Smooth muscle cell (in vitro differentiated cells): ENCODE data around the gene PPP1R8. TPM values are rescaled to one million over a fixed set of nuclear protein-coding genes. Genes with fewer than 3 reads are reported as not detected.

Experiments
- DNase-seq: peaks from one replicate; lab custom pipeline; 2025; ENCODE audit not compliant: unreplicated experiment; lab: John Stamatoyannopoulos, UW
- H2AFZ ChIP-seq: fragments of 200-600 bp; sonication (generic); 2 replicates; pipeline ENCODE4 v1.6.0; 2016; ENCODE audit warnings: antibody characterized with exemption, low read depth, mild to moderate bottlenecking
- H3F3A ChIP-seq: fragments of 200-600 bp; sonication (generic); 2 replicates; pipeline ENCODE4 v1.6.0; 2017; ENCODE audit warnings: antibody characterized with exemption, low read depth
- H3K27ac ChIP-seq: fragments of 200-600 bp; sonication (generic); 2 replicates; pipeline ENCODE4 v1.5.1; 2016; ENCODE audit warnings: low read depth, mild to moderate bottlenecking
- H3K27me3 ChIP-seq: fragments of 200-600 bp; sonication (generic); 2 replicates; pipeline ENCODE4 v1.6.1; 2016; ENCODE audit warnings: low read depth, mild to moderate bottlenecking
- H3K36me3 ChIP-seq: fragments of 200-600 bp; sonication (generic); 2 replicates; pipeline ENCODE4 v1.5.1; 2016; ENCODE audit warnings: low read depth
- H3K4me1 ChIP-seq: fragments of 200-600 bp; sonication (generic); 2 replicates; pipeline ENCODE4 v1.5.1; 2016; ENCODE audit warnings: low read depth
- H3K4me2 ChIP-seq: fragments of 200-600 bp; sonication (generic); 2 replicates; pipeline ENCODE4 v1.6.0; 2016; ENCODE audit warnings: mild to moderate bottlenecking
- H3K4me3 ChIP-seq: fragments of 200-600 bp; sonication (generic); 2 replicates; pipeline ENCODE4 v1.5.1; 2016; ENCODE audit warnings: mild to moderate bottlenecking
- H3K79me2 ChIP-seq: fragments of 200-600 bp; sonication (generic); 2 replicates; pipeline ENCODE4 v1.6.0; 2016; ENCODE audit warnings: low read depth, mild to moderate bottlenecking
- H3K9ac ChIP-seq: fragments of 200-600 bp; sonication (generic); 2 replicates; pipeline ENCODE4 v1.6.0; 2016; ENCODE audit warnings: low read depth
- H3K9me3 ChIP-seq: fragments of 200-600 bp; sonication (generic); replicated peaks from 2 replicates; pipeline ENCODE4 v1.5.1; 2016; ENCODE audit warnings: low read depth
- H4K20me1 ChIP-seq: fragments of 200-600 bp; sonication (generic); 2 replicates; pipeline ENCODE4 v1.6.0; 2016; ENCODE audit warnings: low read depth
- CTCF ChIP-seq: fragments of 200-600 bp; sonication (generic); IDR thresholded peaks from 2 replicates; pipeline ENCODE4 v1.5.1; 2017; ENCODE audit warnings: borderline replicate concordance, mild to moderate bottlenecking, antibody characterized with exemption; ENCODE audit not compliant: insufficient read depth, poor library complexity, severe bottlenecking
- WGBS: methylation state at CpG from one replicate; pipeline ENCODE4 v1.1.7; 2016; ENCODE audit warnings: low lambda C conversion rate; 5-methylcytosine and 5-hydroxymethylcytosine counted together
- polyA plus RNA-seq: library from polyadenylated mRNA; unstranded; fragments of >200 nt; fragmentation: Nextera tagmentation; extraction: Ambion mirVana; gene quantifications from 2 replicates; pipeline ENCODE4 v1.2.1, GENCODE V29; 2016
- total RNA-seq: library from RNA; depleted of rRNA; stranded (reverse); fragments of >200 nt; gene quantifications from 2 replicates; pipeline ENCODE4 v1.2.3, GENCODE V29; 2014

Gene PPP1R8
- total and polyA plus RNA-seq, 2 experiments from 2014 or later = 14.4 to 36.4 TPM

DNA sequence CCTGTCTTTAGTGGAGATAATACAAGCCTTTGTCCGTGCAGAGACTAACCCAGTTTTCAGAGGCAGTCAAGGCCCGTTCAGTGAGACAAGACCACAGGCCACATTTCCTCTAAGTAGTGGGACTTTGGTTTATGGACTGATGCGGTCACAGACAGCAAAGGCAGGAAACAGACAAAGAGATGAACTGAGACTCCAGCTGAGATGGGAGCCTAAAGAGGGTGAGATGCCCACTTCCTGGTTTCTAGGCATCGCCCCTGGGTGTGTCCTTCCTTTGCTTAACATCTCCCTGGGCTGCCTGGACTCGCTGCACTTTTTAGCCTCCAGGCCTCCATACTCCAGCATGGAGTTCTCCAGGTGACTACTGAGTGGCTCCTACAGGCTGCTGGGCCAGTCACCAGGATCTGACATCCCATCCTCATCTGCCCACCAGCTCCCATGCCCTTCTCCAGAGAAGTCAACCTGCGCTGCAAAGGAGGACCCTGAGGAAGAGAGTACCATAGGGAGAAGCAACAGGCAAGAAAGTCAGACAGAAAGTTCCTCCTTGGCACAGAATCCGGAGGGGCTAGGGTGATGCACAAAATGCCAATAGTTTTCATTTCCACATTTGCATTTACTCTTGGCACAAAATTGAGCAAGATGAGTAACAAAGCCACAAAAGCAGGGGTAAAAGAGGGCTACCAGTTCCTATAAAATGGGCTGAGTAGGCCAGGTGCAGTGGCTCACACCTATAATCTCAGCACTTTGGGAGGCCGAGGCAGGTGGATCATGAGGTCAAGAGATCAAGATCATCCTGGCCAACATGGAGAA lies 56.8 kb downstream of the PPP1R8 start:
- Histone ChIP-seq H3K27ac (no peak overlapping the region), H3K79me2 (no peaks in the 10 kb centered on the region), H4K20me1 (no peaks in the 10 kb centered on the region), H3K36me3 (no peaks in the 10 kb centered on the region), H3K4me1 (no peaks in the 10 kb centered on the region), H3F3A (no peaks in the 10 kb centered on the region), H3K9ac (no peak overlapping the region), H3K4me3 (no peak overlapping the region), H3K4me2 (no peak overlapping the region), H2AFZ (no peak overlapping the region), H3K27me3 (no peaks in the 10 kb centered on the region), H3K9me3 (no peaks in the 10 kb centered on the region)
- no peak for TF ChIP-seq CTCF
- no peak for DNase-seq
- 90% methylated on average over 8 of the region's 8 CpGs for WGBS

DNA sequence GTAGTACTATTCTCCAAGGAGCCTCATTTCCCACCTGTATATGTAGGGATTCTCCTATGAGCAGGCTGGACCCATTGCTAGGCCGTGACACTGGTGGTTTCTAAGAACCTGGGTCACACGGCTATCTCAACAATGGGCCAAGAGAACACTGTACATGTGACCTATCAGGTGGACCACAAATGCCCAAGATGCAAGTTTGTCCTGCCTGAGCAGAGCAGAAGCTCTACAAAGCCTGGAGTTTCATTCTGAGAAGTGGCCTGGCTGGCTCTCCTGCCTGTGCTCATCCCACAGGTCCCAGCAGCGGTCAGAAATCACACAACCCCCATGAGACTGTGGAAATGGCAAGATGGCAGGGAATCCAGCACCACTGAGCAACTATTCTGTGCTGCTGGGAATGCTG lies 58.9 kb downstream of the PPP1R8 start:
- H3K27me3 ChIP-seq = no peaks in the 10 kb centered on the region
- H3K27ac ChIP-seq = no peak overlapping the region
- no peak for TF ChIP-seq CTCF
- no peaks in the 10 kb centered on the region for H3K9me3 ChIP-seq
- H3K4me2 ChIP-seq = no peak overlapping the region
- H3F3A ChIP-seq = no peaks in the 10 kb centered on the region
- peaks cover 5% of the 10 kb centered on the region for H3K36me3 ChIP-seq
- 97% methylated on average over 3 of the region's 3 CpGs for WGBS
- no peak overlapping the region for H2AFZ ChIP-seq
- no peaks in the 10 kb centered on the region for H3K79me2 ChIP-seq
- no peak overlapping the region for H3K4me3 ChIP-seq
- DNase-seq = no peak
- no peaks in the 10 kb centered on the region for H4K20me1 ChIP-seq
- no peak overlapping the region for H3K9ac ChIP-seq
- H3K4me1 ChIP-seq = no peaks in the 10 kb centered on the region

- no peaks in the 10 kb centered on the region for H3K79me2 ChIP-seq
- no peak for TF ChIP-seq CTCF
- no peaks in the 10 kb centered on the region for H3K4me1 ChIP-seq
- H3K9ac ChIP-seq = no peak overlapping the region
- no peaks in the 10 kb centered on the region for H3K27me3 ChIP-seq
- WGBS = 97% methylated on average over 7 of the region's 7 CpGs
- H2AFZ ChIP-seq = no peak overlapping the region
- no peaks in the 10 kb centered on the region for H4K20me1 ChIP-seq
- no peak overlapping the region for H3K27ac ChIP-seq
- H3K9me3 ChIP-seq = no peaks in the 10 kb centered on the region
- H3K4me3 ChIP-seq = no peak overlapping the region
- peaks cover 6% of the 10 kb centered on the region for H3K36me3 ChIP-seq
- no peak overlapping the region for H3K4me2 ChIP-seq
- no peaks in the 10 kb centered on the region for H3F3A ChIP-seq
- DNase-seq = no peak
These were observed 60.8 kb downstream of the PPP1R8 start for GRCh38 chr1:27891196-27891889.

DNA sequence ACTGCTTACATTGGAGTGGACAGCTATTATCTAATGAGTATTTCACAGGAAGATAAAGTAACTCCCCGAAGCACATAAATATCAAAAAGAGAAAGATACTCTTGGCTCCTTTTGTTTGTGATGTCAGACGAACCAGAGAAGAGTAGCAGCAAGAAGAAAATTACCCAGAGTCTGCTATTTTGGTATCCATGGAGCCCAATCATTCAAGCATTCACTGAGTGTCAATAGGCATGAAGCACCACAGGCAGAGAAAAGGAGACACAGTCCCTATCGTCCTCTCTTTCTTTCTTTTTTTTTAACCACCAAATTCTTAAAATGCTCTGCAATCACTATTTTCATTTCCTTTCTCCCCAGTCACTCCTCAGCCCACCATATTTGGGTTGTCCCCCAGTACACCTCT lies 63.9 kb downstream of the PPP1R8 start:
- peaks cover 10% of the 10 kb centered on the region for H3K36me3 ChIP-seq
- no peak overlapping the region for H3K4me2 ChIP-seq
- no peaks in the 10 kb centered on the region for H3K79me2 ChIP-seq
- H3F3A ChIP-seq = no peaks in the 10 kb centered on the region
- no peaks in the 10 kb centered on the region for H3K27me3 ChIP-seq
- H3K9ac ChIP-seq = no peak overlapping the region
- no peak overlapping the region for H3K4me3 ChIP-seq
- 88% methylated on average over 3 of the region's 3 CpGs for WGBS
- H4K20me1 ChIP-seq = no peaks in the 10 kb centered on the region
- H3K4me1 ChIP-seq = no peaks in the 10 kb centered on the region
- H3K27ac ChIP-seq = no peak overlapping the region
- DNase-seq = no peak
- no peak for TF ChIP-seq CTCF
- no peaks in the 10 kb centered on the region for H3K9me3 ChIP-seq
- no peak overlapping the region for H2AFZ ChIP-seq
